NCI-H1048 (cell line): ENCODE data around the gene PIP5K1B.

Experiments
- DNase-seq: peaks from one replicate; lab custom pipeline; 2025; lab: John Stamatoyannopoulos, UW

Gene PIP5K1B

DNA sequence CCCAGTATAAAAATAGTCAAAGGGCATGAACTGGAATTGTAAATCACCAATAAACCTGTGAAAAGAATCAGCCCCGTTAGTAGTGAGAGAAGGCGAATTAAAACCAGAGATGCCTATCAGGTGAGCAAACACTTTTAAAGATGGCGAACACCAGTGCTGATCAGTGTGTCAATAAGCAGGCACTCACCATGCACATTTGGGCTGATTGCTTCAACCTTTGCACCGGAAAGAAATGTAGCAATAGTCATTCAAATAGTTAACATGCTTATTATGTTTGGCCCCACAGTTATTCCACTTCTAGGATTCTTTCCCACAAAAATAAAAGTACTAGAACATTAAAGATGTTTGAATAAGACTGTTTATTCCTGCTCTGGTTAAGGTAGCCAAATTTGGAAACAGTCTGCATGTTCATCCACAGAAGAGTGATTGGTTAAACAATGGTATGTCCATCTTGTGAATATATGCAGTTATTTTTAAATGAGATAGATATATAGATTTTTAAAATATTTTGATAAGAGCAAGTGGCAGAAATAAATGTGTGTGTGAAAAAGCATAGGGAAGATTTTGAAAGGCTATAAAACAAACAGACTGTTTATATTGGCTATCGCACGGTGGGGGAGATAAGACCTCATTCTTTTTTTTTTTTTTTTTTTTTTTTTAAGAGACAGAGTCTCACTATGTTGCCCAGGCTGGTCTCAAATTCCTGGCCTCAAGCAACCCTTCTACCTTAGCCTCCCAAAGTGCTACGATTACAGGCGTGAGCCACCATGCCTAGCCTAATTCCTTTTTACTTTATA, 112.2 kb downstream of the PIP5K1B start:
- DNase-seq: no peak

DNA sequence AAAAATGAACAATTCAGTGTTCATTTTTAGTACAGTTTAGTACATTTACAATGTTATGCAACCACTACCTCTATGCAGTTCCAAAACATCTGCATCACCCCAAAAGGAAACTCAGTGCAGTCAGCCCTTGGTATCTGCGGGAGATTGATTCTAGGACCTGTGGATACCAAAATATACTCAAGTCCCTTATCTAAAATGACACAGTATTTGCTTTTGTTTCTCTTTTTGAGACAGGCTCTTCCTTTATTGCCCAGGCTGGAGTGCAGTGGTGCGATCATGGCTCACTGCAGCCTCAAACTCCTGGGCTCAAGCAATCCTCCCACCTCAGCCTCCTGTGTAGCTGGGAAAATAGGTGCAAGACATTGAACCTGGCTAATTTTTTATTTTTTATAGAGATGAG, 114.0 kb downstream of the PIP5K1B start:
- no peak for DNase-seq

DNA sequence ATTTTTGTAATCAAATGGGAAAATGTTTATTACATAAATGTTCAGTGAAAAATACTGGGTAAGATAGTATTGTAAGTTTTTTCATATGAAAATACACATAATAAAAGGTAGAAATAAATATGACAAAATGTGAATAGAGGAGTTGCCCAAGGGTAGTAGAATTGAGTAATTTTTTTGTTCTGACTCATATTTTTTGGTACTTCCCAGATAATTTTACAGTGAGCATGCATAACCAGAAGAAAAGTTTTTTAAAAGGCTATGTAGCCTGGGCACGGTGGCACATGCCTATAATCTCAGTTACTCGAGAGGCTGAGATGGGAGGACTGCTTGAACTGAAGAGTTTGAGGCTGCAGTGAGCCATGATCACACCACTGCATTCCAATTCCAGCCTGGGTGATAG, 116.9 kb downstream of the PIP5K1B start:
- no peak for DNase-seq

DNA sequence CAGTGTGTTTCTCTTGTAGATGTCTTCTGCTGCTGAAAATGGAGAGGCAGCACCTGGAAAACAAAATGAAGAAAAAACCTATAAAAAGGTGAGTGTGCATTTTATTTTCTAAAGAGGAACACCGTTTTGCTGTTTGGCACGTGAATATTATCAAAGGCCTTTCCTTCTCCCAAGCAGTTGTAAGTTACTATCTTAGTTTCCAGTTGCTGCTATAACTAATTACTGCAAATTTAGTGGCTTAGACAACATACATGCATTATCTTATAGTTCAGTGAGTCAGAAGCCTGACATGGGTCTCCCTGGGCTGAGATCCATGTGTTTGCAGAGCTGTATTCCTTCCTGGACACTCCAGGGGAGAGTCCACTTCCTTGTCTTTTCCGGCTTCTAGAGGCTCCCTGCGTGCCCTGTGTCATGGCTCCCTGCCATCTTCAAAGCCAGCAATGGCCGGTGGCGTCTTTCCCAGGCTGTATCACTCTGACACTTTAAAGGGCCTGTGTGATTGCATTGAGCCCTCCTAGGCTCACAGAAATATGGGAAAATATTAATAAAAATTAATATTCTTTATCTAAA, 117.6 kb downstream of the PIP5K1B start:
- DNase-seq: no peak

DNA sequence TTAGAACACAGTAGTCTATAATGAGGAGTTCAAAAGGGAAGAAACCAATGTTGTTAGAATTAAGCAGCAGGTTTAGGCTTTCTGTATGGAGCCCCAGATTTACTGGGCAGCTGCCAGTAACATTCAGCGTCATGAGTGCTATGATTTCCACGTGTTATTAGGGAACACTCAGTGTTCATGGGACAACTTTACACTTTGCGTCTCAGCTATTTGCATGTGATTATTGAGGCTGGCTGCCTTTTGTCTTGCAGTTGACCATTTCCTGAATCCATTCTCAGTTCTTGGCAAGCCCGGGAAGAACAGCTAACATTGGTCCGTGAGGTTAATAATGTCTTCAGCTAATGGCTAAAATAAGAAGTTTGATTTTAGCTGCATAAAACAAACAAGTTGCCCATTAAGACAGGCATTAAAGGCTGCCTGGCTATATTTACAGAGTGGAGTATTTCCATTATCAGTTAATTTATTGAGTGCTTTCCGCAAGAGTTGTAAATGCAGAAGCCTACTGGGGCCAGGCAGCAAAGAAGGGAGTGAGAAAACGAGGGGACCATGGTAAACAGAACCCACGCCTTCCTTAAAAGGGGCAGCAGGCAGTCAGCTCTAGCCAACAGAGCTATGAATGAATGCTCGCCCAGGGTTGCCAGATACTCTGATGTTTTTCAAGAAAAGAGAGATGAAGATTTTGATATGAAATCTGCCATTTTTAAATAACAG, 120.9 kb downstream of the PIP5K1B start:
- DNase-seq: no peak

DNA sequence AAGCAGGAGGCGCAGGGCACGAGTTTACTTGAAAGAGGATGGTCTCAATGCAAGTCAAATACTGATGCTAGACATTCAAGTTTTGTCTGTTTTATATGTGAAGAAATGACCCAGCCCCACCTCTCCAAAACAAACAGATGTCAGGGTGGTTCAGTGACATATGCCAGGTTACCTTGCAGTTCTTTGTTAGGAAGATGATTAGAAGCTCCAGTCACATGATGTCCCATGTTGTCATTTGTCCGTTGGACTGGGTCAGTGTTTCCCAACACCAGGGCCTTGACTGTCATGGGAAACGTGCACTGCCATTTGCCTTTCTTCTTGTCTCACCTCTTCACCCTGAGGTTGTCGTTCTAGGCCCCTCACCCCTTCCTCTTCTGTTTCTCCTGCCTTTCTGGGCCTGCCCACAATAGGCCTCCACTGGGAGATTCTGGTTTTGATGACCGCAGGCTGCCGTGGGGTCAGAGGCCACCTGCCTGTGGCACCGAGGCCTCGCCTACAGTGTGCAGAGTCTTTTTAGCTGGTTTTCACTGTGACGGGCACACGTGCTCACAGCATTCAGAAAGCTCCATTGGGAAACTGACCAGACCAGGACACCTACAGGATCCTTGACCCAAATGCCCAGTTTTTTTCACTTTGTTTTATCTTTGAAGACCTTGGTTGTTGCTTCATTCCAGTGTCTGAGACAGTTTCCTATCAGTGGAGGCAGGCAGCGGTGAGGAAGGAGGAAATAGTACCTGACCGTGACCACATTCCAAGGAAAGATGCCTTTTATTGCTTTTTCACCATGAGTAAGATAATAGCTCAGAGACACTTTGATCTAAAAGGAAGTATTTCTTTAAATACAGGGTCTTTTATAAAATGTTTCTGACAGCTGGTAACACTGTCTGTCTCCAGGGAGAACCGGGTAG, 123.1 kb downstream of the PIP5K1B start:
- DNase-seq: no peak

DNA sequence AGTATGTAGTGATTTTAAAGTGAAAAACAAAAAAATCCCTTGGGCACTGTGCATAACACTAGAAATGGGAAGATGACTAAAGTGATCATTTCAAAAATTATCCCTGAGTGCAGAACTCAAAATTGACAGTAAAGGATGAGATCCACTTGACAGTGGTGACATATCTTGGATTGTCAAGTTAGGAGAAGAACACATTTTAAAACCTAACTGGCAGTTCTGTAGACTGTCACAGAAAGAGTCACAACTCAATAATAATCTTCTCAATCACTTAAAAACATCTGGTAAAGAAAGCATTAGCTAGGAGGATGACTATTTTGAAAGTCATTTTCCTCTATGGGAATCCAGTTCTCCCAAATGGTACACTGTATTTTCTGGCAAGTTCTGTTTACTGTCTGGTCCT, 127.1 kb downstream of the PIP5K1B start:
- DNase-seq: no peak

- no peak for DNase-seq
Measured at GRCh38 chr9:68832861-68833518, 128.0 kb downstream of the PIP5K1B start.

DNA sequence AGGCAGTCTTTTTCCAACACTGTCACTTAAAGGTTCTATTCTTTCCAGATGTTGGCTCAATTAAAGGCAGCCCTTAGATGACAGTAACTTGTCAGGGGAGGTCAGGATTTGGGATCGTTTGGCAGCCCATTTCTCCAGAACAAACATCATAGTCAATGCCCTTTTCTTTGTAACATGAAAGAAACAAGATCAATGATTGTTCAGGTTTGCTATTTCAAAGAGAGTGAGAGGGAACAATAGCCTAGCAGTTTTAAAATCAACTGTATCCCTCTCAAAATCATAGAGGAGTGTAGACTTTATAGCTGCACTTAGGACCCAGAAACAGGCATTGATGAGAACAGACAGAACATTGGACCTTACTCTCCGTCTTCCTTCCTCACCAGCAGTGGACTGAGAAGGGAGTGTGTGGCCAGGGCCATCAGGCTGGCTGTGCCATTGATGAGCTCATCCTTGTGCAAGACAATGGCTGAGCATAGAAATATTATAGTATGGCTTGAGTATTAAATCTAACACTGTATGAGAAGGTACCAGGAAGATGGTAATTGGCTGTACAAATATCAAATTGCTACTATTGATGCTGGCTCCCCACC, 130.0 kb downstream of the PIP5K1B start:
- no peak for DNase-seq

- no peak for DNase-seq
Measured at GRCh38 chr9:68836788-68837187, 131.7 kb downstream of the PIP5K1B start.

GRCh38 chr9:68838245-68838644, 133.2 kb downstream of the PIP5K1B start:
- no peak for DNase-seq

DNA sequence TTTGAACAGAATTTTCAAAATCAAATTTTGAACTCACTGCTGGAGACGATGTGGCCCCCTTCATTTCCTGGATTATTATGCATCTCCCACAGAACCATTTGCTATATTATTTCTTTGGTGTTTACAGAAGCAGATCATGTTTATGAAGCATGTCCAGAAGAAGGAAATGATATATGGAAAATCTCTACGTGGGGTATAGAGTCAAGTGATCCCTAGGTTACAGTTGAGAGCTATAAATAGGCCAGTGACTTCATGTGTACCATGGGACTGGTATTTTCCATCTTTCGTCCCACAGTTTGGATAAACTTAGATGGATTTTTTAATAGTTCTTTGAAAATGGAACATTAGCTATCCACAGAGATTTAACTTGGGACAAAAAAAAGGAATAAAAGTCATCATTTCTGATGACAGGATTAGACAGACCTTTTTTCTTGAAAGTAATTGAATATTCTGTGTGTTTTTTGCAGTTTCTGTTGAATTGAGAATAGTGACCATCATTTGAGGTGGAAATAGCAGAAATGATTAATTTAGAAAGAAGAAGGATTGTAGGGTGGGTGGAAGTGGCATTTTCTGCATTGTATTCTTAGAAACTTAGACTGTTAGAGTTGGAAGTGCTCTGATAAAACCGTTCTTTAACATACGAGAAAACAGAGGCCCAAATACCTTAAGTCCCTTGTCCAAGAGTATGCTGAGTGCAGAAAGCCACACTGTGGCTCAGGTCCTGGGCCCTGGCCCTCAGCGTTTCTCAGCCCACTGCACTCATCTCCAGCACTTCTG, 136.4 kb downstream of the PIP5K1B start:
- no peak for DNase-seq

DNA sequence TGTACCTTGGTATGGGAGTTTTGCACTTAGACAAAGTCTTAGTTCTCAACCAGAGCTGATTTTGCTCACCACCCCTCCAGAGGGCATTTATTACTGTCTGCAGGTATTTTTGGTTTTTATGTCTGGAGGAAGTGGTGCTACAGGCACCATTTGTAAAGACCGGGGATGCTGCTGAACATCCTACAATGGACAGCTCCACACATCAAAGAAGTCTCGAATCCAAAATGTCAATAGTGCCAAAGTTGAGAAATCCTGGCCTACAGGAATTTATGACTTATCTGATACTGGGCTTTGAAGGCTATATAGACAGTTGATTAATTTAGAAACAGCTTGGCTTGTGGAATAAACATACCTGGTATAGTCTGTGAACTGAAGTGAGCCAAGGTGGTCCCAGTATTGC, 137.5 kb downstream of the PIP5K1B start:
- DNase-seq: no peak

DNA sequence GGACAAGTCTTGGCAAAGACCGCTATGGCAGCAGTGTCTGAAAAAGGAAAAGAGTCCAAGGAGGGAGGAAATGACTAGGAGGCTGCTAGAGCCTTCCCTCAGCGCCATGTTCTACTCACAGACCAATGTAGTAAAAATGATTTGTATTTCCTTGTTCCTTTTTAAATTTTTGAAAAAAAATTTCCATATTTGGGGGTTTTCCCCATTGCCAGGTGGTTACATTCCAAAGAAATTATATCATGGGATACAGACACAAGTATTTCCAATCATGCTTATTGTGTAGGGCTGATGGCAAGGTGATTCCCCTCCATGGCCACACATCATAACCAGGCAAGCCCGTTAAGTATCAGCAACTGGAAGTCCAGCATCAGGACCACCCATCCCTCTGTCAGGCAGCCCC, 138.2 kb downstream of the PIP5K1B start:
- no peak for DNase-seq

GRCh38 chr9:68844157-68844556, 139.1 kb downstream of the PIP5K1B start:
- DNase-seq: no peak

- no peak for DNase-seq
Measured at GRCh38 chr9:68844631-68845612, 139.9 kb downstream of the PIP5K1B start.

- DNase-seq: no peak
Measured at GRCh38 chr9:68847765-68848164, 142.7 kb downstream of the PIP5K1B start.

GRCh38 chr9:68851657-68852056, 146.6 kb downstream of the PIP5K1B start:
- DNase-seq: no peak

DNA sequence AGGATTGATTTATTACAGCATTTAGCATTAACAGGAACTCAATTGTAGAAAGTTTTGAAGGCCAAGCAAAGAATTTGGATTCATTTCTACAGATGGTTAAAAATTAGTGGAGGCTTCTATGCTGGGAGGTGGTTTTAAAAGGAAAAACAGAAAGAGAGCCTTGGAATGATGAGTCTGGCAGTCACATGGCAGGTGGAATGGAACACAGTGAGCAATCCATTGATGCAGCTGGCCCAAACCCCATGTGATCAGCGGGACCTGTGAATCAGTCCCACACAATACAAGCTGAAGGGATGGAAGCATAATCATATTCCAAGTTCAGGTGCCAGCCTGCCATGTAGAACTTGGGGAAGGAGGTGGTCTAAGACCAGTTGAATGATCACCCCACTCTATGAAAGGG, 147.9 kb downstream of the PIP5K1B start:
- DNase-seq: no peak
